ENCODE data around the gene USP15. TPM values are rescaled to one million over a fixed set of nuclear protein-coding genes. Genes with fewer than 3 reads are reported as not detected.
A peak's percentile ranks its signal among the peaks of the same experiment; 100 is the strongest.

Gene USP15
- total and polyA plus RNA-seq, 2 experiments from 2014 or later: 39.9 to 51.0 TPM

GRCh38 chr12:62409068-62409467 lies 148.9 kb downstream of the USP15 start:
- Histone ChIP-seq H3K9me3 (ENCODE audit: low read depth) (no peaks in the 10 kb centered on the region), H3K4me3 (no peak overlapping the region), H3K36me3 (peaks cover 7% of the 10 kb centered on the region), H3K4me1 (ENCODE audit: low read depth) (no peaks in the 10 kb centered on the region), H3K27me3 (no peaks in the 10 kb centered on the region), H3K27ac (no peak overlapping the region)
- TF ChIP-seq, protein P1, sequence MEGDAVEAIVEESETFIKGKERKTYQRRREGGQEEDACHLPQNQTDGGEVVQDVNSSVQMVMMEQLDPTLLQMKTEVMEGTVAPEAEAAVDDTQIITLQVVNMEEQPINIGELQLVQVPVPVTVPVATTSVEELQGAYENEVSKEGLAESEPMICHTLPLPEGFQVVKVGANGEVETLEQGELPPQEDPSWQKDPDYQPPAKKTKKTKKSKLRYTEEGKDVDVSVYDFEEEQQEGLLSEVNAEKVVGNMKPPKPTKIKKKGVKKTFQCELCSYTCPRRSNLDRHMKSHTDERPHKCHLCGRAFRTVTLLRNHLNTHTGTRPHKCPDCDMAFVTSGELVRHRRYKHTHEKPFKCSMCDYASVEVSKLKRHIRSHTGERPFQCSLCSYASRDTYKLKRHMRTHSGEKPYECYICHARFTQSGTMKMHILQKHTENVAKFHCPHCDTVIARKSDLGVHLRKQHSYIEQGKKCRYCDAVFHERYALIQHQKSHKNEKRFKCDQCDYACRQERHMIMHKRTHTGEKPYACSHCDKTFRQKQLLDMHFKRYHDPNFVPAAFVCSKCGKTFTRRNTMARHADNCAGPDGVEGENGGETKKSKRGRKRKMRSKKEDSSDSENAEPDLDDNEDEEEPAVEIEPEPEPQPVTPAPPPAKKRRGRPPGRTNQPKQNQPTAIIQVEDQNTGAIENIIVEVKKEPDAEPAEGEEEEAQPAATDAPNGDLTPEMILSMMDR (IDR thresholded peaks at IDR 0.05; ENCODE audit: low read depth, low read length): no peak
- no peak for DNase-seq (ENCODE audit: low read depth in 1 of 2, low spot score in 1 of 2)

GRCh38 chr12:62414180-62414579 lies 154.0 kb downstream of the USP15 start:
- H3K27ac ChIP-seq: no peak overlapping the region
- DNase-seq (ENCODE audit: low read depth in 1 of 2, low spot score in 1 of 2): no peak
- no peaks in the 10 kb centered on the region for H3K4me1 ChIP-seq (ENCODE audit: low read depth)
- no peaks in the 10 kb centered on the region for H3K36me3 ChIP-seq
- no peaks in the 10 kb centered on the region for H3K27me3 ChIP-seq
- H3K4me3 ChIP-seq: no peak overlapping the region
- TF ChIP-seq, protein P1 (IDR thresholded peaks at IDR 0.05; ENCODE audit: low read depth, low read length): no peak
- H3K9me3 ChIP-seq (ENCODE audit: low read depth): no peaks in the 10 kb centered on the region

DNA sequence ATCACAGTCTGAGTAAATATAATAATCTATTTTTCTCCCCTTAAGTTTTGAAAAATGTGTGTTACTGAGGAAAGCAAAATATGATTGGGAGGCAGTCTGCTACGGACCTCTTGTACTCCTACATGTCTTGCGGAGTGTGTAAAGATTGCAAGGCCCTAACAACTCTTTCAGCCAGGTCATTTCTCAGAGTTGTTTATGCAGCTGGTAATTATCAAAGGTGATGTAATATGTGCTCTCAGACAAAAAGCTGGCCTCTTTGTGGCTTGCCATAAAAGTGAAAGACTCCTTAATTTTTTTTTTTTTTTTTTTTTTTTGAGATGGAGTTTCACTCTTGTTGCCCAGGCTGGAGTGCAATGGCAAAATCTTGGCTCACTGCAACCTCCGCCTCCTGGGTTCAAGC lies 165.9 kb downstream of the USP15 start:
- TF ChIP-seq, protein P1 (IDR thresholded peaks at IDR 0.05; ENCODE audit: low read depth, low read length): no peak
- H3K27me3 ChIP-seq: peaks cover 5% of the 10 kb centered on the region
- peak in 1 of 2 donors; percentile 84 for DNase-seq (ENCODE audit: low read depth in 1 of 2, low spot score in 1 of 2)

GRCh38 chr12:62429457-62429856 lies 169.3 kb downstream of the USP15 start:
- Histone ChIP-seq H3K27me3 (peaks cover 39% of the 10 kb centered on the region), H3K27ac (no peak overlapping the region), H3K9me3 (ENCODE audit: low read depth) (no peaks in the 10 kb centered on the region), H3K4me3 (no peak overlapping the region), H3K4me1 (ENCODE audit: low read depth) (no peaks in the 10 kb centered on the region), H3K36me3 (no peaks in the 10 kb centered on the region)
- DNase-seq (ENCODE audit: low read depth in 1 of 2, low spot score in 1 of 2): no peak
- TF ChIP-seq, protein P1 (IDR thresholded peaks at IDR 0.05; ENCODE audit: low read depth, low read length): no peak

More for the DNA sequence above, 165.9 kb downstream of the USP15 start:
- Histone ChIP-seq H3K4me3 (no peak overlapping the region), H3K27ac (no peak overlapping the region), H3K4me1 (ENCODE audit: low read depth) (no peaks in the 10 kb centered on the region), H3K36me3 (no peaks in the 10 kb centered on the region), H3K9me3 (ENCODE audit: low read depth) (no peaks in the 10 kb centered on the region)

DNA sequence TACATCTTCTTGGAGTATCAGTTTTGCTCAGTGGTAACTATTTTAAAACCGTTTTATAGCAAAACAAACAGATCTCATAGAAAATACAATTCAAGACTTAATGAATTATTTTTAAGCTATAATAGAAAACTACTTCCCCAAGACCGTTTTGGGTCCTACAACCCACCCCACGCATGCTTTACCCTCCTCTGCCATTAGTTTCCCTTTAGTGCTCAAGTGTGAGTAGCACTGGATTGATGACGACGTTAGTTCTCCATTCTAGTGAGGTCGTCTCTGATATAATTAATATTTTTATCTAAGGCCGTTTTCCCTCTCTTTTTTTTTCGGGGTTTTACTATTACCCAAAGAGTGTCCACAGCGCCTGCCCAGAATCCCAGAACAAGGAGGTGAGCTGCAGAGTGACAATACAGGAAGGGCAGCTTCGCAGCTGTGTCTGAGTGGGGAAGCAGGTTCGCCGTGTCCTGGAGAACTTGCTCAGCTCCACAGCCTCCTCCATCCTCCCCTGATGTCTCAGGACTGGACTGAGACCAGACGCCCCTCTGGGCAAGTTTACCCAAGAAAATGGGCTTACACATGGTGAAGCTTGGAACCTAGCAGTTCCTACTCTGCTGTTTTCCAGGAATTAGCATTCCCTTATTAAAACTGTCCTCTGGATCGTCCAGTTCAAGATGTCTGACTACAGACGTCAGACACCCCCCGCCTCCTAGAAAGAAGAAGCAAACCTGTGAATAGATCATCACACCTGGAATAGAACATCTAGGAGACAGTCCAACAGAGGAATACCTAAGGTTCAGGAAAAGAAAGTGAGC lies 174.5 kb downstream of the USP15 start:
- Histone ChIP-seq H3K36me3 (no peaks in the 10 kb centered on the region), H3K27ac (no peak overlapping the region), H3K4me1 (ENCODE audit: low read depth) (no peaks in the 10 kb centered on the region), H3K4me3 (peak overlapping the region; percentile 22), H3K27me3 (peaks cover 57% of the 10 kb centered on the region), H3K9me3 (ENCODE audit: low read depth) (no peaks in the 10 kb centered on the region)
- TF ChIP-seq, protein P1 (IDR thresholded peaks at IDR 0.05; ENCODE audit: low read depth, low read length): no peak
- no peak for DNase-seq (ENCODE audit: low read depth in 1 of 2, low spot score in 1 of 2)
